ENCODE measurements around the gene SCN1A. TPM values are rescaled to one million over a fixed set of nuclear protein-coding genes. Genes with fewer than 3 reads are reported as not detected.

The SCN1A gene
- total RNA-seq, 1 experiment from 2014 or later, result not detected

DNA sequence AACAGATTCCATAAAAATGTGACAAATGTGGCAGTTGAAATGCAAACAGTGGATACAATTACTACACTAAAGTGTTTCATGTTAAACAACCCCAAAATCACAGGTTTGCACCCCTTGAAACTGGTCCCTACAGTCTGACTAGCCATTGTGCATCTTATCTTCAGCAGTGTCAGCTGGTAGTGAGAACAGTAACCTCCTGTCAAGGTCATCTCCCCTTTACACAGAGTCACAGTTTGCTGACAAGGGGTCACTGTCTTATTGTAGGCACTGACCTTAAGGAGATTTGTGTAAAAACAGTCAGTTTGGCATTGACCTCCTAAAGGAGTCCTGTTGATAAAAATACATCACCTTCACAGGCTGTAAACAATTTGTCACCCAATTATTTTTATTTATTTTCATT, 137.0 kb downstream of the SCN1A start:
- ChIA-PET CTCF (no interaction called here), POLR2A (no interaction called here)
- Histone ChIP-seq H3K4me3 (ENCODE audit: low read depth in 2 of 2, low read length in 2 of 2) (no peak overlapping the region), H3K36me3 (ENCODE audit: control insufficient read depth, insufficient read depth, low read length) (no peaks in the 10 kb centered on the region), H3K27ac (ENCODE audit: low read length) (no peak overlapping the region), H3K4me1 (ENCODE audit: control insufficient read depth, insufficient read depth, low read length) (no peaks in the 10 kb centered on the region), H3K9me3 (ENCODE audit: control insufficient read depth, insufficient read depth, low read depth, low read length) (no peaks in the 10 kb centered on the region), H3K27me3 (ENCODE audit: control insufficient read depth, insufficient read depth, low read length) (no peaks in the 10 kb centered on the region)
- intact Hi-C loops (cut with micrococcal nuclease; ENCODE audit: unreplicated experiment), result no loop called here
- no peak for TF ChIP-seq POLR2AphosphoS5 (IDR thresholded peaks at IDR 0.05; ENCODE audit: low read depth, low read length)
- TF ChIP-seq, protein P1, sequence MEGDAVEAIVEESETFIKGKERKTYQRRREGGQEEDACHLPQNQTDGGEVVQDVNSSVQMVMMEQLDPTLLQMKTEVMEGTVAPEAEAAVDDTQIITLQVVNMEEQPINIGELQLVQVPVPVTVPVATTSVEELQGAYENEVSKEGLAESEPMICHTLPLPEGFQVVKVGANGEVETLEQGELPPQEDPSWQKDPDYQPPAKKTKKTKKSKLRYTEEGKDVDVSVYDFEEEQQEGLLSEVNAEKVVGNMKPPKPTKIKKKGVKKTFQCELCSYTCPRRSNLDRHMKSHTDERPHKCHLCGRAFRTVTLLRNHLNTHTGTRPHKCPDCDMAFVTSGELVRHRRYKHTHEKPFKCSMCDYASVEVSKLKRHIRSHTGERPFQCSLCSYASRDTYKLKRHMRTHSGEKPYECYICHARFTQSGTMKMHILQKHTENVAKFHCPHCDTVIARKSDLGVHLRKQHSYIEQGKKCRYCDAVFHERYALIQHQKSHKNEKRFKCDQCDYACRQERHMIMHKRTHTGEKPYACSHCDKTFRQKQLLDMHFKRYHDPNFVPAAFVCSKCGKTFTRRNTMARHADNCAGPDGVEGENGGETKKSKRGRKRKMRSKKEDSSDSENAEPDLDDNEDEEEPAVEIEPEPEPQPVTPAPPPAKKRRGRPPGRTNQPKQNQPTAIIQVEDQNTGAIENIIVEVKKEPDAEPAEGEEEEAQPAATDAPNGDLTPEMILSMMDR (IDR thresholded peaks at IDR 0.05), result no peak
- TF ChIP-seq, protein P2, sequence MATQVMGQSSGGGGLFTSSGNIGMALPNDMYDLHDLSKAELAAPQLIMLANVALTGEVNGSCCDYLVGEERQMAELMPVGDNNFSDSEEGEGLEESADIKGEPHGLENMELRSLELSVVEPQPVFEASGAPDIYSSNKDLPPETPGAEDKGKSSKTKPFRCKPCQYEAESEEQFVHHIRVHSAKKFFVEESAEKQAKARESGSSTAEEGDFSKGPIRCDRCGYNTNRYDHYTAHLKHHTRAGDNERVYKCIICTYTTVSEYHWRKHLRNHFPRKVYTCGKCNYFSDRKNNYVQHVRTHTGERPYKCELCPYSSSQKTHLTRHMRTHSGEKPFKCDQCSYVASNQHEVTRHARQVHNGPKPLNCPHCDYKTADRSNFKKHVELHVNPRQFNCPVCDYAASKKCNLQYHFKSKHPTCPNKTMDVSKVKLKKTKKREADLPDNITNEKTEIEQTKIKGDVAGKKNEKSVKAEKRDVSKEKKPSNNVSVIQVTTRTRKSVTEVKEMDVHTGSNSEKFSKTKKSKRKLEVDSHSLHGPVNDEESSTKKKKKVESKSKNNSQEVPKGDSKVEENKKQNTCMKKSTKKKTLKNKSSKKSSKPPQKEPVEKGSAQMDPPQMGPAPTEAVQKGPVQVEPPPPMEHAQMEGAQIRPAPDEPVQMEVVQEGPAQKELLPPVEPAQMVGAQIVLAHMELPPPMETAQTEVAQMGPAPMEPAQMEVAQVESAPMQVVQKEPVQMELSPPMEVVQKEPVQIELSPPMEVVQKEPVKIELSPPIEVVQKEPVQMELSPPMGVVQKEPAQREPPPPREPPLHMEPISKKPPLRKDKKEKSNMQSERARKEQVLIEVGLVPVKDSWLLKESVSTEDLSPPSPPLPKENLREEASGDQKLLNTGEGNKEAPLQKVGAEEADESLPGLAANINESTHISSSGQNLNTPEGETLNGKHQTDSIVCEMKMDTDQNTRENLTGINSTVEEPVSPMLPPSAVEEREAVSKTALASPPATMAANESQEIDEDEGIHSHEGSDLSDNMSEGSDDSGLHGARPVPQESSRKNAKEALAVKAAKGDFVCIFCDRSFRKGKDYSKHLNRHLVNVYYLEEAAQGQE (IDR thresholded peaks at IDR 0.05; ENCODE audit: insufficient read depth in 1 of 2, low read depth in 2 of 2, low read length in 1 of 2), result no peak
- TF ChIP-seq TCF7L2 (IDR thresholded peaks at IDR 0.05; ENCODE audit: low read depth, low read length), result no peak
- no peak for TF ChIP-seq SIN3A (IDR thresholded peaks at IDR 0.05; ENCODE audit: borderline replicate concordance, insufficient read depth, low read depth, low read length)
- BruUV-seq (replicated peaks), result no TSS peak
- DNase-seq (ENCODE audit: low read depth, low spot score) (no peak), ATAC-seq (no peak)
- in situ Hi-C loops (cut with HindIII; ENCODE audit: low pct_unique_long_range_greater_than_20kb, low sequenced_read_pairs), result no loop called here

DNA sequence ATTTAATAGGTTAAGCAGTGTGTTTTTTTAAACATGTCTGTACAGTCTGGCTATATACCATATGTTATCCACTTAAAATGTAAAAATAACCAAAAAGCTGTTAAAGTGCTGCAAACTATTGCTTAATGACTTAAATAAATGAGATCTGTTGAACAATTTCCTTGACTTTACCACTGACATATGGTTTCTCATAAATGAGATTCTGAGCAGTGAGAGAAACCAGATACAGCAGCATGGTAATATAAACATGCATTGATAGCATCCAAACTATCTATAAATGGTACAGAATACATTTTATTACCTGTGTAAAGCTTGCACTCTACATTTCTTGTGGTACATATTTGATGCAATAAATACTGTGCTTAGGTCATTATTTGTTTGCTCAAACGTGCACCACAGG, 138.0 kb downstream of the SCN1A start:
- Histone ChIP-seq H3K36me3 (ENCODE audit: control insufficient read depth, insufficient read depth, low read length) (no peaks in the 10 kb centered on the region), H3K9me3 (ENCODE audit: control insufficient read depth, insufficient read depth, low read depth, low read length) (no peaks in the 10 kb centered on the region), H3K27ac (ENCODE audit: low read length) (no peak overlapping the region), H3K4me3 (ENCODE audit: low read depth in 2 of 2, low read length in 2 of 2) (no peak overlapping the region), H3K27me3 (ENCODE audit: control insufficient read depth, insufficient read depth, low read length) (no peaks in the 10 kb centered on the region), H3K4me1 (ENCODE audit: control insufficient read depth, insufficient read depth, low read length) (no peaks in the 10 kb centered on the region)
- ATAC-seq (no peak), DNase-seq (ENCODE audit: low read depth, low spot score) (no peak)
- ChIA-PET CTCF (no interaction called here), POLR2A (no interaction called here)
- TF ChIP-seq TCF7L2 (IDR thresholded peaks at IDR 0.05; ENCODE audit: low read depth, low read length), result no peak
- TF ChIP-seq, protein P2 (IDR thresholded peaks at IDR 0.05; ENCODE audit: insufficient read depth in 1 of 2, low read depth in 2 of 2, low read length in 1 of 2), result no peak
- TF ChIP-seq, protein P1 (IDR thresholded peaks at IDR 0.05), result no peak
- TF ChIP-seq SIN3A (IDR thresholded peaks at IDR 0.05; ENCODE audit: borderline replicate concordance, insufficient read depth, low read depth, low read length), result no peak
- TF ChIP-seq POLR2AphosphoS5 (IDR thresholded peaks at IDR 0.05; ENCODE audit: low read depth, low read length), result no peak
- intact Hi-C loops (cut with micrococcal nuclease; ENCODE audit: unreplicated experiment) (no loop called here), in situ Hi-C loops (cut with HindIII; ENCODE audit: low pct_unique_long_range_greater_than_20kb, low sequenced_read_pairs) (no loop called here)
- BruUV-seq (replicated peaks), result no TSS peak
